ENCODE data around the gene LARP4B. TPM values are rescaled to one million over a fixed set of nuclear protein-coding genes. Genes with fewer than 3 reads are reported as not detected.

The LARP4B gene
- total RNA-seq, 1 experiment from 2014 or later = 15.3 TPM

GRCh38 chr10:819326-819725 lies 112.2 kb downstream of the LARP4B start:
- DNase-seq (ENCODE audit: low read depth) = no peak
- in situ Hi-C loops (cut with HindIII; ENCODE audit: low pct_unique_long_range_greater_than_20kb, low sequenced_read_pairs) = no loop called here

GRCh38 chr10:818526-819220 lies 112.8 kb downstream of the LARP4B start:
- no peak for DNase-seq (ENCODE audit: low read depth)
- in situ Hi-C loops (cut with HindIII; ENCODE audit: low pct_unique_long_range_greater_than_20kb, low sequenced_read_pairs) = no loop called here

- no peak for DNase-seq (ENCODE audit: low read depth)
- in situ Hi-C loops (cut with HindIII; ENCODE audit: low pct_unique_long_range_greater_than_20kb, low sequenced_read_pairs) = no loop called here
Observed at GRCh38 chr10:818010-818409, 113.5 kb downstream of the LARP4B start.

- in situ Hi-C loops (cut with HindIII; ENCODE audit: low pct_unique_long_range_greater_than_20kb, low sequenced_read_pairs) = no loop called here
- no peak for DNase-seq (ENCODE audit: low read depth)
Observed at GRCh38 chr10:817371-817770, 114.1 kb downstream of the LARP4B start.

GRCh38 chr10:816958-817357 lies 114.5 kb downstream of the LARP4B start:
- no peak for DNase-seq (ENCODE audit: low read depth)
- in situ Hi-C loops (cut with HindIII; ENCODE audit: low pct_unique_long_range_greater_than_20kb, low sequenced_read_pairs) = no loop called here

GRCh38 chr10:816091-816477 lies 115.4 kb downstream of the LARP4B start:
- in situ Hi-C loops (cut with HindIII; ENCODE audit: low pct_unique_long_range_greater_than_20kb, low sequenced_read_pairs) = no loop called here

GRCh38 chr10:815338-816090 lies 116.0 kb downstream of the LARP4B start:
- DNase-seq (ENCODE audit: low read depth) = no peak
- in situ Hi-C loops (cut with HindIII; ENCODE audit: low pct_unique_long_range_greater_than_20kb, low sequenced_read_pairs) = no loop called here

More at GRCh38 chr10:816091-816477, 115.4 kb downstream of the LARP4B start:
- no peak for DNase-seq (ENCODE audit: low read depth)

- in situ Hi-C loops (cut with HindIII; ENCODE audit: low pct_unique_long_range_greater_than_20kb, low sequenced_read_pairs) = no loop called here
Observed at GRCh38 chr10:814536-815302, 116.8 kb downstream of the LARP4B start.

GRCh38 chr10:813286-813685 lies 118.2 kb downstream of the LARP4B start:
- in situ Hi-C loops (cut with HindIII; ENCODE audit: low pct_unique_long_range_greater_than_20kb, low sequenced_read_pairs) = no loop called here
- DNase-seq (ENCODE audit: low read depth) = no peak

More at GRCh38 chr10:814536-815302, 116.8 kb downstream of the LARP4B start:
- DNase-seq (ENCODE audit: low read depth) = no peak

- no peak for DNase-seq (ENCODE audit: low read depth)
- in situ Hi-C loops (cut with HindIII; ENCODE audit: low pct_unique_long_range_greater_than_20kb, low sequenced_read_pairs) = no loop called here
Observed at GRCh38 chr10:812787-813186, 118.7 kb downstream of the LARP4B start.

- in situ Hi-C loops (cut with HindIII; ENCODE audit: low pct_unique_long_range_greater_than_20kb, low sequenced_read_pairs) = no loop called here
- DNase-seq (ENCODE audit: low read depth) = no peak
Observed at GRCh38 chr10:811379-812175, 119.9 kb downstream of the LARP4B start.

GRCh38 chr10:810351-810846 lies 121.1 kb downstream of the LARP4B start:
- in situ Hi-C loops (cut with HindIII; ENCODE audit: low pct_unique_long_range_greater_than_20kb, low sequenced_read_pairs) = no loop called here
- DNase-seq (ENCODE audit: low read depth) = no peak

GRCh38 chr10:809671-810350 lies 121.7 kb downstream of the LARP4B start:
- DNase-seq (ENCODE audit: low read depth) = no peak
- in situ Hi-C loops (cut with HindIII; ENCODE audit: low pct_unique_long_range_greater_than_20kb, low sequenced_read_pairs) = no loop called here

GRCh38 chr10:807958-808353 lies 123.5 kb downstream of the LARP4B start:
- DNase-seq (ENCODE audit: low read depth) = no peak
- in situ Hi-C loops (cut with HindIII; ENCODE audit: low pct_unique_long_range_greater_than_20kb, low sequenced_read_pairs) = no loop called here

GRCh38 chr10:807163-807957 lies 124.1 kb downstream of the LARP4B start:
- in situ Hi-C loops (cut with HindIII; ENCODE audit: low pct_unique_long_range_greater_than_20kb, low sequenced_read_pairs) = no loop called here

GRCh38 chr10:806451-807162 lies 124.9 kb downstream of the LARP4B start:
- no peak for DNase-seq (ENCODE audit: low read depth)
- in situ Hi-C loops (cut with HindIII; ENCODE audit: low pct_unique_long_range_greater_than_20kb, low sequenced_read_pairs) = no loop called here

More at GRCh38 chr10:807163-807957, 124.1 kb downstream of the LARP4B start:
- DNase-seq (ENCODE audit: low read depth) = no peak

Data from Caki2 (cell line).